HG03378 (cell line): ENCODE results near the gene PLD5.

Experiments
- ATAC-seq: cut with Tn5 transposase; IDR thresholded peaks from one replicate; pipeline ENCODE4 v1.9.1; 2021; ENCODE audit warnings: mild to moderate bottlenecking, moderate library complexity; ENCODE audit not compliant: unreplicated experiment

The PLD5 gene

GRCh38 chr1:242524571-242525359, at the start of gene PLD5:
Gene PLD5 (minus strand): TSS chr1:242524697.
- ATAC-seq: no peak

- ATAC-seq: no peak
These were observed 45.4 kb upstream of the PLD5 start for GRCh38 chr1:242569867-242570266.

- no peak for ATAC-seq
These were observed 44.2 kb upstream of the PLD5 start for GRCh38 chr1:242568666-242569065.

- no peak for ATAC-seq
These were observed 43.1 kb upstream of the PLD5 start for GRCh38 chr1:242567596-242567995.

DNA sequence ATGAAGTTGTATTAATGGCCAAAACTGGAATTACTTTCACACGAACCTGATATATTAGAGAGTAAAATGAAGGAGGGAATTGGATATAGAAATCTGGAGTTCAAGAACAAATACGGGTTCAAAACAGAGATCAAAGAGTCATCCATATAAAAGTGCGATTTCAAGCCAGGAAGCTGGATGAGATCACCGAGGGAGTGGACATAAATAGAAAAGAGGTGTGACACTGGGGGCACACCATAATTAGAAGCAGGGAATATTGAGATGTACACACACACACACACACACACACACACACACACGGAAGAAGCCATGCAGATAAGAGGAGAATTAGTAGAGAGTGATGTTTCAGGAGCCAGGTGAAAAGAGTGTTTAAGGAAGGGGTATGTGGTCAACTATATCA, 32.3 kb upstream of the PLD5 start:
- no peak for ATAC-seq

DNA sequence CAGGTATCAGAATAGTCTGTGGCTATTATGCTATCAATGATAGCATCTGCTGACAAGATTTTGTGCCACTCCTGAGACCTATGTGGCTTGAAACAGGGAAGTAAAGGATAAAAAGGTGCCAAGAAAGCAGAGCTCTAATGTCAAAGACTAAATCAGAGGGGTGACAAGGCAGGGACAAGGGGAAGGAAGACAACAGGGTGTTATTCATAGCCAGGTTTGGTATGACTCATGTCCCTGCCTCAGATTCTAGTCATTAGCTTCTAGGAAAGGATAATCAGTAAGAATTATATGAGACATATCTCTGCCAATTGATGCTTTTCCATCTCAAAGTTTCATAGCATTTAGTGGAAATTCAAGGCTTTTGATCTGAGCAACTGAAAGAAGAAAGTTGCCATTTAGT, 31.8 kb upstream of the PLD5 start:
- ATAC-seq: no peak

DNA sequence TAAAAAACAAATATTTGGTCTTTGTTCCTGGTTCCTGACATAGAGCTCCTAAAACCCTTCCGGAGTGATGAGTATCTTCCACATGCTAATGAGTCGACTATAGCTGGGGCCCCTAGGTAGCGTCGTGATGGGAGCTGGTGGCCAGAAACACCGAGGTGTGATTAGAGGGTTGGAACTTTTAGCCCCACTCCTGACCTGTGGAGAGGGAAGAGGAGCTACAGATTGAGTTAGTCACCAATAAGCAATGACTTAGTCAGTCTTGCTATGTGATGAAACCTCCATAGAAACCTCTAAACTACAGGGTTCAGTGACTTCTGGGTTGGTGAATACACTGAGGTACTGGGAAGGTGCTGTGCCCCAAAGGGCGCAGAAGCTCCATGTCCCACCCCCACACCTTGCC, 30.1 kb upstream of the PLD5 start:
- ATAC-seq: no peak

DNA sequence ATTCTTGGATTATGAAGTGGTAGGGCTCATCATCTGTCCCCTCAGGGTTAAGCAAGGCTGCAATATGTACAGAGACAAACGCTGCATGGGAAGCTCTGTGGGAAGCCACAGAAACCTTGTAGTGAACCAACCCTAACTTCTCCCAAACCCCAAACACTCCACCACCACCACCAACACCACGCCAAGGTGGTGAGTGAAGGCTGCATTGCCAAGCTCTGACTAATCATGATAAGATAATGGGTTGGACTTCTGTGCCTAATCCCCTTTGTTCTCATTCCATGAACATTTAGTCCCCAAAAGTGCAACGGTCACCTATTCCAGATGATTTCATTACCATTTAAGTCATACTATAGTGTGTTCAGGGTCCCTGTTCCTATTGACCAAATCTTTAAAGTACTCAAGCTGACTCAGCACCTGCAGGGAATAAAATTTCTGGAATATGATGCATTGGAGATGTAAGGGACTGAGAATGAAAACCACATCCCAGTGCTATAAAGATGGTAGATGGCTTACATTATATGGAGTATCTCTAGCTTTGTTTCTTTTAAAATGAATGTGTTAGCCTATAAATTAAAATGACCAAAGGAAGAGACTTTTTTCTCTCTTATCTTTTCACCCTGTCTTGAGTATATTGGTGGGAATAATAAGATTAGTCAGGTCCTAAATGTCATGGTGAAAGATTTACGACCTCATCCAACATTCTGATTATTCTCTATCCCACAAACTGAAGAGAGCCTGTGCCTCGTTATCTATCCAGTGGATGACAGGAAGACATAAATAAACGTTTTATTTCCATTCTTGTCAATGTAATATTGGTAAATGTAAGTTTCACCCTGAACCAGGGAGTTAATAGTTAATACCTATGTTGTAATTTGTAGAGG, 22.6 kb upstream of the PLD5 start:
- ATAC-seq: no peak

DNA sequence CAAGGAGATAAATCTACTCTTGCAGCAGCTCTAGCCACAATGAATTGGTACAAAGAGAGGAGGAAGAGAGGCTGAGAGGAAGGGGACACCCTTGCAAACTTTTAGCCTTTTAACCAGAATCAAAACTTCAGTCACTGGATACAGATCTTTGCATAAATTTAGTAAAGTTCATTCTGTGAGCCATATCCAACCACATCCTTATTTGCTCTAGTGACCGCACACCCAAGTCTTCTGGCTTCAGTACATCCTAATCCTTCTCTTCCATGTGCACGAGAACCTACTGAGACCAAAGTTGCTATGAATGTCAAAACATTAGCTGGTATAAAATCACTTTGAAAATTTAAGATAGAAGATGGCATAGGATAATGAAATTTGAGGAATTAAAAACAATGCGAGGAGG, 21.9 kb upstream of the PLD5 start:
- no peak for ATAC-seq

- no peak for ATAC-seq
These were observed 19.6 kb upstream of the PLD5 start for GRCh38 chr1:242544071-242544470.

- no peak for ATAC-seq
These were observed 17.8 kb upstream of the PLD5 start for GRCh38 chr1:242542271-242542670.

DNA sequence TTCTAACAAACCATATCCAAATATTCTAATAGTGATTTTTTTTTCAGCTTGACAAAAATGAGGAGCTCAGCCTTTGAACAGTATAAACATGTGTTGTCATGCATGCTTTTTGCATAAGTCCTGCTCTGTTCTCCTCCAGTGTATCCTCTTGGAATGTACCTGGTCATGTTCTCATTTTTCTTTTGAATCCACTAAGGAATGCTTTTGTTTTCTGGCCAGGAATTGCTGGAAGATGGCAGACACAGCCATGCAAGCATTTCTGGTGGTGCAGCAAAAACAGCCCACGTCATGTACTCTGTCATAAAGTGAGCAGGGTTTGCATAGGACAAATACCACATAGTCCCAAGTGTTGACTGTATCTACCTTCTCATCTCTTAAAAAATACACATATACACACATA, 11.5 kb upstream of the PLD5 start:
- no peak for ATAC-seq

GRCh38 chr1:242534753-242535152, 10.3 kb upstream of the PLD5 start:
- ATAC-seq: no peak

DNA sequence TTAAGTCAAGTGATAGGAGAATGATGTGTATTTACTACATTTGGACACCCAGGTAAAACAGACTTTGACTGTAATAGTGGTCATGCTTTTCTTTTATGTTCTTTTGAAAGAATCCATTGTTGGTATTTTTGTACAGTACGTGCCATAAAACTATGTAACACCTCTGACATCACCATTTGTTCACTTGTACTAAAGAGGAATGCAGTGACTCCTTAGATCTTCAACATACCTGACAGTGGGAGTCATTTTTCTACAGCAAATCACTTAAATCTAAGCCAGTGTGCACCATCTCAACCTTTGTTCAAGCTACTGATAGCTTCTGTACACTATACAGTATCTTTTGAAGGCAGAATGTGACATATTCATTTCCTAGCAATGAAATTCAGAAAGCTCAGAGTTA, 6.3 kb upstream of the PLD5 start:
- no peak for ATAC-seq

GRCh38 chr1:242525769-242526168, 1.3 kb upstream of the PLD5 start:
- no peak for ATAC-seq

- no peak for ATAC-seq
These were observed 844 bp upstream of the PLD5 start for GRCh38 chr1:242525360-242525722.

- no peak for ATAC-seq
These were observed 552 bp downstream of the PLD5 start for GRCh38 chr1:242523719-242524570.

DNA sequence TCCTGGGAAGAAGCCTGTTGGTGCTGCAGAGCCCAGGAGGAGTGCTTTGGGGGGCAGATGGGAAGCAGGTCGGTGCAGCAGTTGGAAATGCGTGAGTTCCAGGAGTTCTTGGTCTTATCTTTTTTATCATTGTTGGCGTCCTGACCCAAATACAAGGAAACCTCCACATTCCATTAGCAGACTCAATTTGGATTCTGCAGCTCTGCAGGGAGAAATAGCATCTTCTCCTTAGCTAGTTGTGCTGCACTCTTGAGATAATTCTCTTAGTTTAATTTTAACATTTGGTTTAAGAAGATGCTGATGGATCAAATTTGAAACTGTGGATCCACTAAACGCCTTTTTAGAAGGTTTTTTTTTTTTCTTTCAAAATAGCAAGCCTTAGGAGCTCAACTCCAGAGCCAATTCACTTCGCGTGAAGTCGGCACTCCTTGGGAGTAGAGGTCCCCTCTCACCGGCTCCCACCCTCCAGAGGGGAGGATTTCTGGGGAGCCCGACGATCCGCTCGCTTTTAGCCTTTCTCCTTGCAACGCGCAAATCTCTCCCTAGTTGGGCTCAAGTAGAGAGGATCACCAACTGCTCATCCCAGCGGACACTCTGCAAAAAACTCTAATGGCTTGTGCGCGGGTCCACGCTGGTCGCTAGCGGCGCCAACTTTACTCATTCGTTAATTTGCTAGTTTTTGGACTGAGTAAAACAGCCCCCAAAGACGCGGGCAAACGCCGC, 1.3 kb downstream of the PLD5 start:
- ATAC-seq: no peak

DNA sequence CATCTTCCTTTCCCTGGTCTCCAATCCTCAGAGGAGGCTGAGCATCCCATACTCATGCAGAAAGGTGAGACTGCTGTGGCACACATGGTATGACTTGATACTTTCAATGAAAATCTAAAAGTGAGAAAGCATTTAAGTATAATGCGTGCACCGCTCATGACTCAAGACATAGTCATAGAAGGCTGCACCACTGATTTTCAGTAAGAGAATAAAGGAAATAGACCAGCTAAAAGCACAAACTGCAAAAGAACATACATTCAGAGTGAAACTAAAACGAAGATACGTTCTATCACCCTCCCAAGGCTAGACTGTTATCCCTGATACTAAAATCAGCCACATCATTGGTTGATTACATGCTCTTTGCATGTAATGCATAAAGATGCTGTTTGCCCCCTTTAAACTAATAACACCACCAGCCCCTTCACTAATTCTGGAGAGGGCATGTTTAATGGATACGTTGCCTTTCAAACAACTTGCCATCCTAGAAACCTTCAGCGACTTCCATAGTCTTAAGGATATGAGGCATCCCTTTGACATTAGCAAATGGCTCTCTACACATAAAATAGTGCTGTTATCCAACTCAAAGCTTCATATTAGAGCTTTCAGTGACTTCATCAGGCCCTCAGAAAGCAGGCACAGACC, 2.1 kb downstream of the PLD5 start:
- ATAC-seq: peak; percentile 56

DNA sequence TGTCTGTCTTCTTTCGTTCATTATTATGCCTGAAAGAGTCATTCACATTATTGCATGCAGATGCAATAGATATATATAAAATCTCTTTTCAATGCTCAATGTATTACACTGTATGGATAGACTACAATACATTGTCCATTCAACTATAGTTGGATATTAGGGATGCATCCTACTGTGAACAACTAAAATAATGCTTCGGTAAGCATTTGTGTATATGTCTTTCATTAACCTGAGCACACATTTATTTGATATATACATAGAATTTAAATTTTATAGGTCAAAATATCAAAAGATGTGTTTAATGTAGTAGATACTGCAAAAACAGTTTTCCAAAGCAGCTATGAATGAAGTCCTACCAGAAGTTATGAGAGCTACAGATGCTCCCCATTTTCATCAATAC, 8.9 kb downstream of the PLD5 start:
- no peak for ATAC-seq
